GM12874 (cell line): ENCODE results near the gene BAD.
A peak's percentile ranks its signal among the peaks of the same experiment; 100 is the strongest.

Source experiments
- TF ChIP-seq, protein P1 (sequence below): IDR thresholded peaks from 2 replicates; pipeline ENCODE4 v1.5.1; 2011; ENCODE audit warnings: low read depth, mild to moderate bottlenecking, control low read depth, low read length, moderate library complexity; ENCODE audit not compliant: insufficient read depth

Gene BAD

DNA sequence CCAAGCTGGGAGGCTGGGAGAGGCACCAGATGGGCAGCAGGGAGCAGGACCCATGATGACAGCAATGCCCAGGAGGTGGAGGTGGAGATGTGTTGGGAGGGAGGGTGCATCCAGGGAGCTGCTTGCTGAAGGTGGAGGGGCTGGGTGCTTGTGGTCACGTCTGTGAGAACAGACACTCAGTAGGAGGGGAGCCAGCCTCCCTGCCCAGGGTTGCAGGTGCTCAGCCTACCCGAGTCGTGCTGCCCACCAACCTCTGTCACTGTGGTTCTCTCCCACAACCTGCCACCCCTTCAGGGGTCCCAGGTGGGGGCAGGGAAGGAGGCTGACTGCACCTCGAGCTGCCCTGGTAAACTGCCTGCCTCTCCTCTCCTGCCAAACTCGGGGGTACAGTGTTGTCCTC lies 38.9 kb upstream of the BAD start:
- TF ChIP-seq, protein P1, sequence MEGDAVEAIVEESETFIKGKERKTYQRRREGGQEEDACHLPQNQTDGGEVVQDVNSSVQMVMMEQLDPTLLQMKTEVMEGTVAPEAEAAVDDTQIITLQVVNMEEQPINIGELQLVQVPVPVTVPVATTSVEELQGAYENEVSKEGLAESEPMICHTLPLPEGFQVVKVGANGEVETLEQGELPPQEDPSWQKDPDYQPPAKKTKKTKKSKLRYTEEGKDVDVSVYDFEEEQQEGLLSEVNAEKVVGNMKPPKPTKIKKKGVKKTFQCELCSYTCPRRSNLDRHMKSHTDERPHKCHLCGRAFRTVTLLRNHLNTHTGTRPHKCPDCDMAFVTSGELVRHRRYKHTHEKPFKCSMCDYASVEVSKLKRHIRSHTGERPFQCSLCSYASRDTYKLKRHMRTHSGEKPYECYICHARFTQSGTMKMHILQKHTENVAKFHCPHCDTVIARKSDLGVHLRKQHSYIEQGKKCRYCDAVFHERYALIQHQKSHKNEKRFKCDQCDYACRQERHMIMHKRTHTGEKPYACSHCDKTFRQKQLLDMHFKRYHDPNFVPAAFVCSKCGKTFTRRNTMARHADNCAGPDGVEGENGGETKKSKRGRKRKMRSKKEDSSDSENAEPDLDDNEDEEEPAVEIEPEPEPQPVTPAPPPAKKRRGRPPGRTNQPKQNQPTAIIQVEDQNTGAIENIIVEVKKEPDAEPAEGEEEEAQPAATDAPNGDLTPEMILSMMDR: no peak

DNA sequence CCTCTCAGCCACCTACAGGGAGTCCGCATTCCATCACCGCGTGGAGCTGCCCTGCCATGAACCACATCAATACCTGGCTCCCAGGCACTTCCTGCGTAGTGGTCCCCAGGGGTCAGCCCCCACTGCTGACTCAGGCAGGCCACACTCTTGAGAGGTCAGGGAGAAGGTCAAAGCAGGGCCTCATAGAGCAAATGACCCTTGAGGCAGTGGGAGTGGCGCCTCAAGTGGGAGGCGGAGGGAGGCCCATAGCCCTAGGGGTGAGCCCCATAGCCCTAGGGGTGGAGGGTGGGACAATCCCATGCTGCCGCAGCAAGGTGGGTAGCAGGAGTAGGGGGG lies 38.4 kb upstream of the BAD start:
- TF ChIP-seq, protein P1: no peak

DNA sequence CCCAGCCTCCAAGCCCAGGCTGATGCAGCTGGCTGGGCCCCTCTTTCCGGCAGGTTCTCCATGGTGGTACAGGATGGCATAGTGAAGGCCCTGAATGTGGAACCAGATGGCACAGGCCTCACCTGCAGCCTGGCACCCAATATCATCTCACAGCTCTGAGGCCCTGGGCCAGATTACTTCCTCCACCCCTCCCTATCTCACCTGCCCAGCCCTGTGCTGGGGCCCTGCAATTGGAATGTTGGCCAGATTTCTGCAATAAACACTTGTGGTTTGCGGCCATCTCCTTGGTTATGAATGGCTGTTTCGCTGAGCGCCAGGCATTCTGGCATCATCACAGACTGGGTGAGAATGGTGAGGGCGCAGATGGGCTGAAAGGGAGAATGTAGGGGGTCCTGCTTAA lies 37.1 kb upstream of the BAD start:
- TF ChIP-seq, protein P1: no peak

DNA sequence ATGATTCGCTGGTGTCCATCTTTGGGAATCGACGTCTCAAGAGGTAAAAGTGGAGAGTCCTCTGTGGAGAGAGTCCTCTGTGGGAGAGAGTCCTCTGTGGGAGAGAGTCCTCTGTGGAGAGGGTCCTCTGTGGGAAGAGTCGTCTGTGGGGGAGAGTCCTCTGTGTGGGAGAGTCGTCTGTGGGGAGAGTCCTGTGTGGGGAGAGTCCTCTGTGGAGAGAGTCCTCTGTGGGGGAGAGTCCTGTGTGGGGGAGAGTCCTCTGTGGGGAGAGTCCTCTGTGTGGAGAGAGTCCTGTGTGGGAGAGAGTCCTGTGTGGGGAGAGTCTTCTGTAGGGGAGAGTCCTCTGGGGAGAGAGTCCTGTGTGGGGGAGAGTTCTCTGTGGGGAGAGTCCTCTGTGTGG lies 36.6 kb upstream of the BAD start:
- TF ChIP-seq, protein P1: no peak

DNA sequence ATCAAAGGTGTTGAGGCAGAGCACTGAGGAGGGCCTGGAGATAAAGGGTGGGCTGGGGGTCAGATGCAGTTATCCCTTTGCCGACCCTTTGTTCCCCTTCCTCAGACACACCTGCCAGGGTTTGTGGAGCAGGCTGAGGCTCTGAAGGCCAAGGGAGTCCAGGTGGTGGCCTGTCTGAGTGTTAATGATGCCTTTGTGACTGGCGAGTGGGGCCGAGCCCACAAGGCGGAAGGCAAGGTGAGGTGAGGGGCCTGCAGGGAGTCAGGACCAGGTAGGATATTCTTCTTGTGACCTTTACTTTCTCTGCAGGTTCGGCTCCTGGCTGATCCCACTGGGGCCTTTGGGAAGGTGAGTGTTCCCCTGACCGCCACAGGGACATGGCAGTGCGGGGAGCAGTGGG lies 36.1 kb upstream of the BAD start:
- TF ChIP-seq, protein P1: no peak

DNA sequence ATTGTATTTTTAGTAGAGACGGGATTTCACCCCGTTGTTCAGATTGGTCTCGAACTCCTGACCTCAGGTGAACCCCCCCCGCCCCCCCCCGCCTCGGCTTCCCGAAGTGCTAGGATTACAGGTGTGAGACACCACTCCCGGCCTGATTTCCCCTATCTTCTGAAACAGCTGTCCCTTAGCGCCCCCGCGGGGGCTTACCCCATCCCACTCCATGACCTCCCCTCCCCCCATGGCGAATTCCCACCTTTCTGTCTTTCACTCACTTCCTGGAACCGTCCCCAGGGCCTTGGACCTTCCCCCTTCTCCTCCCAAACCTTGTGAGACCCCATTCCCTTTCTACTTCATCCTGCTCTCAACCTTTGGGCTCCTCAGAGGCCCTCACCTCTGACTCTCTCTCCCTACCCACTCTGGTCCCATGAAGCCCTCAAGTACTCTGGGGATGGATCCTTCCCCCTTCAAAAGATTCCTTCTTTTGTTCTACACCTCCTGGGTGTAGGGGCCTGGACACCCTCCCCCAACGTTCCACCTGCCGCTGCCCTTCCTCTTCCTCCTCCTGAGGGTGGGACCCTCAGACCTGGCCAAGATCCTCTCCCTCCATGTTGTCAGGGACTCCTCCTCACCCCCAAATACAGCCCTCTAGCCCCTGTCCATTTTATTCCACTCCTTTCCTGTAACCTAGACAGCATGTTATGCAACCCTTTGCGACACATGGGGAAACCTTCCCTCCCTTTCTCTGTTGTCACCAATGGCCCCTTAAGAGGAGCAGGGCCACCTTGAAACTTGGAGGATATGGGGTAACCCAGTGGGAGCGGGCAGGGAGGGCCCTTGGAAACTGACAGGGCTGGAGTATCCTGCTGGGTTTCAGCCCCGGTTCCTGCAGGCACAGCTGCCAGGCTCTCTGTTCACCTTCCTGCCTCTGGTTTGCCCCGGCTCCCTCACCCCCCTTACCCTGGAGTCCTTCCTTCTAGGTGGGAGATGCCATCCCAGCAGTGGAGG lies 34.6 kb upstream of the BAD start:
- TF ChIP-seq, protein P1: no peak

DNA sequence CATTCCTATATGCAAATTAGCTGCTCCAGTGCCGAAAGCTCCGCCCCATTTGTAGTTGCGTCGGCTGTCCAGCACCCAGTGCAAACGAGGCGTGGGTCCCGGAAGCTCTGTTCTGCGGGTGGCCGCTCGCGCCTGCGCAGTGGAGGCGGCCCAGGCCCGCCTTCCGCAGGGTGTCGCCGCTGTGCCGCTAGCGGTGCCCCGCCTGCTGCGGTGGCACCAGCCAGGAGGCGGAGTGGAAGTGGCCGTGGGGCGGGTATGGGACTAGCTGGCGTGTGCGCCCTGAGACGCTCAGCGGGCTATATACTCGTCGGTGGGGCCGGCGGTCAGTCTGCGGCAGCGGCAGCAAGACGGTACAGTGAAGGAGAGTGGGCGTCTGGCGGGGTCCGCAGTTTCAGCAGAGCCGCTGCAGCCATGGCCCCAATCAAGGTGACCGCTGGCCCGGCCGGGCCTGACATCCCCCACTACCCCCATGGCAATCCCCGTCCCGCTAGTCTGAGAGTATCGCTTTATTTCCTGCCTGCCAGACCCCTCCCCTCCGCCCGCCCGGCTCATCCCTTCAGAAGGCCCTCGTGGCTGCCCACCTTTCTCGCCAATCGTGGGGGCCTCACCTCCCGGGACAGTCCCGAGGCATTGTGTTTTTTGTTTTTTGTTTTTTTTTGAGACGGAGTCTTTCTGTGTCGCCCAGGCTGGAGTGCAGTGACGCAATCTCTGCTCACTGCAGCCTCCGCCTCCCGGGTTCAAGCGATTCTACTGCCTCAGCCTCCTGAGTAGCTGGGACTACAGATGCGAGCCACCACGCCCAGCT lies 33.7 kb upstream of the BAD start, which contains the start of gene PRDX5:
Gene PRDX5, plus strand, starts transcription at position 161 of the 805 bp plus-strand sequence. Its CDS starts 95 bp downstream, at position 256.
- TF ChIP-seq, protein P1: peak; percentile 51; the same call in 1 of the 2 replicates
